GM18909 (cell line): ENCODE data around the gene DDX56.

ENCODE experiments used
- ATAC-seq: cut with Tn5 transposase; IDR thresholded peaks from one replicate; pipeline ENCODE4 v1.9.1; 2021; ENCODE audit warnings: mild to moderate bottlenecking; ENCODE audit not compliant: unreplicated experiment, poor library complexity

Gene DDX56

GRCh38 chr7:44573464-44574286 lies at the start of gene DDX56:
TSS of gene DDX56 (minus strand) at chr7:44573908. CDS start at chr7:44573895, 13 bp downstream.
- ATAC-seq = peak; percentile 94

- ATAC-seq = peak; percentile 69
Measured at GRCh38 chr7:44622342-44623151, 48.8 kb upstream of the DDX56 start.

GRCh38 chr7:44621750-44622103 lies 48.0 kb upstream of the DDX56 start:
- no peak for ATAC-seq

GRCh38 chr7:44621034-44621749 lies 47.5 kb upstream of the DDX56 start:
- ATAC-seq = no peak

- ATAC-seq = no peak
Measured at GRCh38 chr7:44618753-44619152, 45.0 kb upstream of the DDX56 start.

GRCh38 chr7:44618045-44618444 lies 44.3 kb upstream of the DDX56 start:
- no peak for ATAC-seq

GRCh38 chr7:44617225-44617890 lies 43.6 kb upstream of the DDX56 start:
- ATAC-seq = no peak

GRCh38 chr7:44616545-44616944 lies 42.8 kb upstream of the DDX56 start:
- no peak for ATAC-seq

- ATAC-seq = no peak
Measured at GRCh38 chr7:44615793-44616192, 42.1 kb upstream of the DDX56 start.

GRCh38 chr7:44615149-44615611 lies 41.5 kb upstream of the DDX56 start:
- no peak for ATAC-seq

- no peak for ATAC-seq
Measured at GRCh38 chr7:44609829-44610228, 36.1 kb upstream of the DDX56 start.

- no peak for ATAC-seq
Measured at GRCh38 chr7:44608916-44609648, 35.4 kb upstream of the DDX56 start.

GRCh38 chr7:44607141-44608068 lies 33.7 kb upstream of the DDX56 start:
- ATAC-seq = no peak

GRCh38 chr7:44606341-44607140 lies 32.8 kb upstream of the DDX56 start, which contains the start of gene OGDH:
TSS of gene OGDH (plus strand) at chr7:44606627. CDS start at chr7:44624344, 17,717 bp downstream.
- peak; percentile 95 for ATAC-seq

GRCh38 chr7:44604941-44605340 lies 31.2 kb upstream of the DDX56 start:
- ATAC-seq = no peak

GRCh38 chr7:44603193-44603592 lies 29.5 kb upstream of the DDX56 start:
- no peak for ATAC-seq

- ATAC-seq = no peak
Measured at GRCh38 chr7:44602576-44602910, 28.8 kb upstream of the DDX56 start.

- ATAC-seq = no peak
Measured at GRCh38 chr7:44599222-44599621, 25.5 kb upstream of the DDX56 start.
